ENCODE results near the gene HIVEP2.

Gene HIVEP2

GRCh38 chr6:142803495-142804058 is 141.4 kb downstream of the HIVEP2 start:
- peak overlapping the region in 1 of 2 donors; percentile 6 for H3K4me3 Mint-ChIP-seq
- peak overlapping the region in 1 of 2 donors; percentile 92 for H3K27ac Mint-ChIP-seq
- ATAC-seq, result no peak

GRCh38 chr6:142803032-142803431 is 141.9 kb downstream of the HIVEP2 start:
- H3K4me3 Mint-ChIP-seq, result no peak overlapping the region
- peaks cover 91% of the 10 kb centered on the region for H3K4me1 Mint-ChIP-seq
- peaks cover 0 to 5% of the 10 kb centered on the region in 2 donors for H3K9me3 Mint-ChIP-seq
- DNase-seq, result no peak
- peak overlapping the region; percentile 20 to 92 for H3K27ac Mint-ChIP-seq
- H3K27me3 Mint-ChIP-seq, result no peaks in the 10 kb centered on the region
- ATAC-seq, result no peak

More at GRCh38 chr6:142803495-142804058, 141.4 kb downstream of the HIVEP2 start:
- H3K27me3 Mint-ChIP-seq, result no peaks in the 10 kb centered on the region
- DNase-seq, result no peak
- H3K4me1 Mint-ChIP-seq, result peaks cover 91% of the 10 kb centered on the region
- peaks cover 0 to 10% of the 10 kb centered on the region in 2 donors for H3K9me3 Mint-ChIP-seq

- DNase-seq (peak in 1 of 2 donors; percentile 59), ATAC-seq (peak; percentile 88)
- peaks cover 87% of the 10 kb centered on the region for H3K4me1 Mint-ChIP-seq
- H3K9me3 Mint-ChIP-seq, result no peaks in the 10 kb centered on the region
- peak overlapping the region; percentile 49 to 74 for H3K27ac Mint-ChIP-seq
- H3K4me3 Mint-ChIP-seq, result peak overlapping the region; percentile 54 to 61
- H3K27me3 Mint-ChIP-seq, result no peaks in the 10 kb centered on the region
Measured at GRCh38 chr6:142802124-142802523, 142.9 kb downstream of the HIVEP2 start.

- ATAC-seq (no peak), DNase-seq (no peak)
- Mint-ChIP-seq H3K4me1 (peaks cover 76% of the 10 kb centered on the region), H3K27ac (no peak overlapping the region), H3K4me3 (no peak overlapping the region), H3K27me3 (no peaks in the 10 kb centered on the region), H3K9me3 (no peaks in the 10 kb centered on the region)
Measured at GRCh38 chr6:142800240-142800639, 144.7 kb downstream of the HIVEP2 start.

- no peaks in the 10 kb centered on the region for H3K27me3 Mint-ChIP-seq
- H3K4me3 Mint-ChIP-seq, result no peak overlapping the region
- DNase-seq, result no peak
- no peaks in the 10 kb centered on the region for H3K9me3 Mint-ChIP-seq
- peaks cover 70% of the 10 kb centered on the region for H3K4me1 Mint-ChIP-seq
- H3K27ac Mint-ChIP-seq, result no peak overlapping the region
- ATAC-seq, result no peak
Measured at GRCh38 chr6:142799639-142800038, 145.3 kb downstream of the HIVEP2 start.

- DNase-seq (no peak), ATAC-seq (no peak)
- H3K4me1 Mint-ChIP-seq, result peaks cover 62% of the 10 kb centered on the region
- no peaks in the 10 kb centered on the region for H3K9me3 Mint-ChIP-seq
- H3K4me3 Mint-ChIP-seq, result no peak overlapping the region
- no peaks in the 10 kb centered on the region for H3K27me3 Mint-ChIP-seq
- H3K27ac Mint-ChIP-seq, result peak overlapping the region in 1 of 2 donors; percentile 31
Measured at GRCh38 chr6:142797159-142797558, 147.8 kb downstream of the HIVEP2 start.

GRCh38 chr6:142796571-142796970 is 148.4 kb downstream of the HIVEP2 start:
- no peak for ATAC-seq
- H3K4me1 Mint-ChIP-seq, result peaks cover 62% of the 10 kb centered on the region
- H3K4me3 Mint-ChIP-seq, result no peak overlapping the region

GRCh38 chr6:142796024-142796423 is 149.0 kb downstream of the HIVEP2 start:
- H3K27ac Mint-ChIP-seq, result no peak overlapping the region
- peaks cover 60% of the 10 kb centered on the region for H3K4me1 Mint-ChIP-seq

More at GRCh38 chr6:142796571-142796970, 148.4 kb downstream of the HIVEP2 start:
- Mint-ChIP-seq H3K9me3 (no peaks in the 10 kb centered on the region), H3K27me3 (no peaks in the 10 kb centered on the region), H3K27ac (peak overlapping the region in 1 of 2 donors; percentile 38)
- DNase-seq, result no peak

GRCh38 chr6:142794424-142794823 is 150.6 kb downstream of the HIVEP2 start:
- peaks cover 54% of the 10 kb centered on the region for H3K4me1 Mint-ChIP-seq
- no peak overlapping the region for H3K27ac Mint-ChIP-seq

More at GRCh38 chr6:142796024-142796423, 149.0 kb downstream of the HIVEP2 start:
- ATAC-seq, result no peak
- no peak for DNase-seq
- H3K4me3 Mint-ChIP-seq, result no peak overlapping the region
- no peaks in the 10 kb centered on the region for H3K9me3 Mint-ChIP-seq
- H3K27me3 Mint-ChIP-seq, result no peaks in the 10 kb centered on the region

GRCh38 chr6:142790257-142790656 is 154.7 kb downstream of the HIVEP2 start:
- Mint-ChIP-seq H3K4me3 (no peak overlapping the region), H3K9me3 (no peaks in the 10 kb centered on the region), H3K4me1 (peaks cover 77% of the 10 kb centered on the region), H3K27ac (peak overlapping the region in 1 of 2 donors; percentile 12), H3K27me3 (no peaks in the 10 kb centered on the region)
- DNase-seq, result no peak
- no peak for ATAC-seq

More at GRCh38 chr6:142794424-142794823, 150.6 kb downstream of the HIVEP2 start:
- no peak for ATAC-seq
- no peaks in the 10 kb centered on the region for H3K9me3 Mint-ChIP-seq
- DNase-seq, result no peak
- H3K27me3 Mint-ChIP-seq, result no peaks in the 10 kb centered on the region
- no peak overlapping the region for H3K4me3 Mint-ChIP-seq

GRCh38 chr6:142787422-142787821 is 157.6 kb downstream of the HIVEP2 start:
- Mint-ChIP-seq H3K4me3 (peak overlapping the region in 1 of 2 donors; percentile 4), H3K4me1 (peaks cover 80% of the 10 kb centered on the region), H3K27me3 (no peaks in the 10 kb centered on the region), H3K9me3 (no peaks in the 10 kb centered on the region), H3K27ac (peak overlapping the region; percentile 1 to 85)
- ATAC-seq, result no peak
- DNase-seq, result no peak

- Mint-ChIP-seq H3K27me3 (no peaks in the 10 kb centered on the region), H3K4me1 (peaks cover 80% of the 10 kb centered on the region), H3K9me3 (no peaks in the 10 kb centered on the region), H3K4me3 (no peak overlapping the region), H3K27ac (no peak overlapping the region)
- DNase-seq (no peak), ATAC-seq (no peak)
Measured at GRCh38 chr6:142786476-142786875, 158.5 kb downstream of the HIVEP2 start.

GRCh38 chr6:142784344-142784743 is 160.6 kb downstream of the HIVEP2 start:
- peak overlapping the region; percentile 88 to 91 for H3K27ac Mint-ChIP-seq
- ATAC-seq (peak; percentile 89), DNase-seq (peak; percentile 14 to 21)
- H3K9me3 Mint-ChIP-seq, result no peaks in the 10 kb centered on the region
- peaks cover 80% of the 10 kb centered on the region for H3K4me1 Mint-ChIP-seq
- H3K4me3 Mint-ChIP-seq, result peak overlapping the region; percentile 46 to 75
- no peaks in the 10 kb centered on the region for H3K27me3 Mint-ChIP-seq

GRCh38 chr6:142783499-142783898 is 161.5 kb downstream of the HIVEP2 start:
- H3K4me3 Mint-ChIP-seq, result no peak overlapping the region
- H3K4me1 Mint-ChIP-seq, result peaks cover 78% of the 10 kb centered on the region
- H3K9me3 Mint-ChIP-seq, result no peaks in the 10 kb centered on the region
- DNase-seq, result no peak
- peak overlapping the region in 1 of 2 donors; percentile 52 for H3K27ac Mint-ChIP-seq
- no peaks in the 10 kb centered on the region for H3K27me3 Mint-ChIP-seq
- no peak for ATAC-seq

GRCh38 chr6:142781129-142781528 is 163.8 kb downstream of the HIVEP2 start:
- Mint-ChIP-seq H3K4me3 (no peak overlapping the region), H3K27ac (peak overlapping the region in 1 of 2 donors; percentile 90), H3K4me1 (peaks cover 54% of the 10 kb centered on the region), H3K9me3 (no peaks in the 10 kb centered on the region), H3K27me3 (no peaks in the 10 kb centered on the region)
- ATAC-seq (no peak), DNase-seq (no peak)

- Mint-ChIP-seq H3K9me3 (no peaks in the 10 kb centered on the region), H3K27me3 (no peaks in the 10 kb centered on the region), H3K27ac (peak overlapping the region; percentile 78 to 89), H3K4me3 (peak overlapping the region; percentile 40 to 47), H3K4me1 (peaks cover 57% of the 10 kb centered on the region)
- DNase-seq (no peak), ATAC-seq (peak; percentile 69)
Measured at GRCh38 chr6:142773859-142774648, 170.9 kb downstream of the HIVEP2 start.
